Mesenchymal stem cell (in vitro differentiated cells and primary cell): ENCODE data around the gene DYNC2I2.
A peak's percentile ranks its signal among the peaks of the same experiment; 100 is the strongest.
"Not testable (repeated sequence)": the region's sequence is repeated elsewhere in the genome, so short reads cannot be mapped to it uniquely, and the experiment has no call there.

ENCODE experiments used
- DNase-seq: peaks from one replicate; pipeline ENCODE4 v3.0.0-alpha.2; 2013
- H2AFZ ChIP-seq: one replicate; pipeline ENCODE4 v1.6.1; 2013; ENCODE audit warnings: low read depth, mild to moderate bottlenecking, control low read depth, inconsistent platforms, low read length, moderate library complexity
- H2AK5ac ChIP-seq: 2 replicates; pipeline ENCODE4 v1.6.1; 2013; ENCODE audit warnings: low read length, moderate library complexity, mild to moderate bottlenecking, inconsistent platforms; ENCODE audit not compliant: severe bottlenecking
- H2BK120ac ChIP-seq: one replicate; pipeline ENCODE4 v1.6.1; 2013; ENCODE audit warnings: low read depth, mild to moderate bottlenecking, inconsistent platforms, low read length, moderate library complexity
- H2BK12ac ChIP-seq, 2 experiments: one replicate each; pipeline ENCODE4 v1.6.1; 2013; ENCODE audit warnings: inconsistent platforms in 2 of 2, low read length in 2 of 2, mild to moderate bottlenecking in 2 of 2, moderate library complexity in 2 of 2, control low read depth in 1 of 2
- H2BK15ac ChIP-seq: one replicate; pipeline ENCODE4 v1.6.1; 2013; ENCODE audit warnings: mild to moderate bottlenecking, low read depth, inconsistent platforms; ENCODE audit not compliant: poor library complexity, severe bottlenecking
- H2BK5ac ChIP-seq: 2 replicates; pipeline ENCODE4 v1.6.1; 2013; ENCODE audit warnings: low read depth, mild to moderate bottlenecking, low read length, control low read depth, inconsistent platforms; ENCODE audit not compliant: poor library complexity, severe bottlenecking
- H3K14ac ChIP-seq, 2 experiments: one replicate each; pipeline ENCODE4 v1.6.1; 2013; ENCODE audit warnings: inconsistent platforms in 2 of 2, low read length in 2 of 2, control low read depth in 1 of 2, mild to moderate bottlenecking in 1 of 2, moderate library complexity in 1 of 2
- H3K18ac ChIP-seq, 2 experiments: one replicate each; pipeline ENCODE4 v1.6.1; 2013; ENCODE audit warnings: inconsistent platforms in 2 of 2, low read length in 2 of 2, control low read depth in 1 of 2, low read depth in 1 of 2, mild to moderate bottlenecking in 1 of 2
- H3K23ac ChIP-seq, 2 experiments: one replicate each; pipeline ENCODE4 v1.6.1; 2013; ENCODE audit warnings: inconsistent platforms in 2 of 2, low read length in 2 of 2, mild to moderate bottlenecking in 2 of 2, moderate library complexity in 2 of 2, control low read depth in 1 of 2
- H3K27ac ChIP-seq: 2 replicates; pipeline ENCODE4 v1.5.1; 2013; ENCODE audit warnings: mild to moderate bottlenecking, moderate library complexity, low read length, control low read depth, inconsistent platforms; ENCODE audit not compliant: poor library complexity, severe bottlenecking
- H3K27me3 ChIP-seq, 2 experiments: 2 replicates each; pipeline versions ENCODE4 v1.6.1 to v1.7.0; 2013; ENCODE audit warnings: low read length in 2 of 2, mild to moderate bottlenecking in 2 of 2, moderate library complexity in 2 of 2, control low read depth in 1 of 2, inconsistent platforms in 1 of 2; ENCODE audit not compliant: control insufficient read depth in 1 of 2, insufficient read depth in 1 of 2
- H3K36me3 ChIP-seq, 2 experiments: 2 replicates each; pipeline versions ENCODE4 v1.6.1 to v1.7.0; 2013; ENCODE audit warnings: low read length in 2 of 2, control low read depth in 1 of 2, inconsistent platforms in 1 of 2, low read depth in 1 of 2, mild to moderate bottlenecking in 1 of 2; ENCODE audit not compliant: insufficient read depth in 2 of 2, control insufficient read depth in 1 of 2
- H3K4ac ChIP-seq, 2 experiments: one replicate each; pipeline ENCODE4 v1.6.1; 2013; ENCODE audit warnings: inconsistent platforms in 2 of 2, low read length in 2 of 2, mild to moderate bottlenecking in 2 of 2, moderate library complexity in 2 of 2, control low read depth in 1 of 2, low read depth in 1 of 2
- H3K4me1 ChIP-seq: 2 replicates; pipeline ENCODE4 v1.6.1; 2013; ENCODE audit warnings: low read depth, low read length, control low read depth; ENCODE audit not compliant: control insufficient read depth, insufficient read depth
- H3K4me2 ChIP-seq: 2 replicates; pipeline ENCODE4 v1.6.1; 2013; ENCODE audit warnings: low read length, mild to moderate bottlenecking, inconsistent platforms; ENCODE audit not compliant: poor library complexity, severe bottlenecking
- H3K4me3 ChIP-seq, 2 experiments: 2 replicates each; pipeline versions ENCODE4 v1.5.1 to v1.7.0; 2013; ENCODE audit warnings: low read length in 2 of 2, mild to moderate bottlenecking in 2 of 2, control low read depth in 1 of 2, low read depth in 1 of 2; ENCODE audit not compliant: insufficient read depth in 1 of 2
- H3K79me1 ChIP-seq: replicated peaks from 2 replicates; pipeline ENCODE4 v1.6.1; 2013; ENCODE audit warnings: mild to moderate bottlenecking, control low read depth, low read length, inconsistent platforms; ENCODE audit not compliant: poor library complexity, severe bottlenecking
- H3K9ac ChIP-seq: 2 replicates; pipeline ENCODE4 v1.7.0; 2013; ENCODE audit warnings: mild to moderate bottlenecking, low read length, moderate library complexity
- H3K9me3 ChIP-seq: 2 replicates; pipeline ENCODE4 v1.7.0; 2013; ENCODE audit warnings: mild to moderate bottlenecking, low read length; ENCODE audit not compliant: control insufficient read depth
- H4K8ac ChIP-seq: one replicate; pipeline ENCODE4 v1.6.1; 2013; ENCODE audit warnings: inconsistent platforms, mild to moderate bottlenecking, low read length, moderate library complexity
- H4K91ac ChIP-seq: one replicate; pipeline ENCODE4 v1.6.1; 2013; ENCODE audit warnings: mild to moderate bottlenecking, low read length, inconsistent platforms
- WGBS: methylation state at CpG from one replicate; pipeline ENCODE4 v1.1.7; 2013; ENCODE audit warnings: mixed read lengths; 5-methylcytosine and 5-hydroxymethylcytosine counted together

Gene DYNC2I2

GRCh38 chr9:128648206-128648605, 8.4 kb downstream of the DYNC2I2 start:
- not testable (repeated sequence) for H2BK12ac ChIP-seq, H2BK15ac ChIP-seq, H3K9ac ChIP-seq, H3K9me3 ChIP-seq, H3K27ac ChIP-seq, H3K14ac ChIP-seq, H4K8ac ChIP-seq, H4K91ac ChIP-seq, H3K4me3 ChIP-seq, H3K36me3 ChIP-seq, H2AK5ac ChIP-seq, H3K23ac ChIP-seq, H2BK120ac ChIP-seq, H3K4me2 ChIP-seq, H3K18ac ChIP-seq, H2AFZ ChIP-seq, H3K4ac ChIP-seq, H2BK5ac ChIP-seq, H3K27me3 ChIP-seq
- H3K79me1 ChIP-seq = peaks cover 31% of the 10 kb centered on the region
- H3K4me1 ChIP-seq = peaks cover 18% of the 10 kb centered on the region
- DNase-seq = peak; percentile 53
- WGBS = 96% methylated on average over 8 of the region's 9 CpGs

GRCh38 chr9:128643519-128644300, 12.9 kb downstream of the DYNC2I2 start:
- Histone ChIP-seq H3K27me3 (no peaks in the 10 kb centered on the region), H2BK12ac (peak overlapping the region; percentile 61 to 66), H3K23ac (peak overlapping the region in 1 of 2 experiments; percentile 73), H3K36me3 (peaks cover 8 to 24% of the 10 kb centered on the region in 2 experiments), H2AK5ac (peak overlapping the region; percentile 26), H3K4ac (peak overlapping the region in 1 of 2 experiments; percentile 24), H3K4me1 (peaks cover 17% of the 10 kb centered on the region), H3K14ac (no peak overlapping the region), H3K27ac (no peak overlapping the region), H4K91ac (peak overlapping the region; percentile 31), H4K8ac (peak overlapping the region; percentile 68), H3K79me1 (peaks cover 40% of the 10 kb centered on the region), H2AFZ (no peak overlapping the region), H3K4me3 (no peak overlapping the region), H3K4me2 (no peak overlapping the region), H2BK15ac (no peak overlapping the region), H3K9ac (no peak overlapping the region), H3K18ac (peak overlapping the region; percentile 16 to 57), H2BK5ac (no peak overlapping the region), H3K9me3 (no peaks in the 10 kb centered on the region), H2BK120ac (no peak overlapping the region)
- no peak for DNase-seq
- WGBS = 79% methylated on average over 12 of the region's 12 CpGs

- no peak overlapping the region for H2BK120ac ChIP-seq
- H2BK12ac ChIP-seq = no peak overlapping the region
- no peak overlapping the region for H3K14ac ChIP-seq
- no peaks in the 10 kb centered on the region for H3K9me3 ChIP-seq
- no peak overlapping the region for H2BK15ac ChIP-seq
- no peak overlapping the region for H2BK5ac ChIP-seq
- H3K36me3 ChIP-seq = peaks cover 11 to 29% of the 10 kb centered on the region in 2 experiments
- H4K8ac ChIP-seq = peak overlapping the region; percentile 23
- no peak overlapping the region for H3K18ac ChIP-seq
- no peak overlapping the region for H3K23ac ChIP-seq
- no peak overlapping the region for H3K27ac ChIP-seq
- 97% methylated on average over 10 of the region's 12 CpGs for WGBS
- peaks cover 15% of the 10 kb centered on the region for H3K4me1 ChIP-seq
- H4K91ac ChIP-seq = peak overlapping the region; percentile 36
- no peak overlapping the region for H3K4me3 ChIP-seq
- peaks cover 36% of the 10 kb centered on the region for H3K79me1 ChIP-seq
- no peaks in the 10 kb centered on the region for H3K27me3 ChIP-seq
- no peak for DNase-seq
- H2AFZ ChIP-seq = no peak overlapping the region
- no peak overlapping the region for H3K9ac ChIP-seq
- no peak overlapping the region for H2AK5ac ChIP-seq
- no peak overlapping the region for H3K4me2 ChIP-seq
- H3K4ac ChIP-seq = no peak overlapping the region
These were observed 13.9 kb downstream of the DYNC2I2 start for GRCh38 chr9:128642675-128643245.

GRCh38 chr9:128640603-128641002, 16.0 kb downstream of the DYNC2I2 start:
- no peaks in the 10 kb centered on the region for H3K9me3 ChIP-seq
- H4K8ac ChIP-seq = no peak overlapping the region
- no peak overlapping the region for H2BK15ac ChIP-seq
- no peak overlapping the region for H3K4me3 ChIP-seq
- H3K27ac ChIP-seq = no peak overlapping the region
- 96% methylated on average over 18 of the region's 18 CpGs for WGBS
- H3K27me3 ChIP-seq = no peaks in the 10 kb centered on the region
- H2BK5ac ChIP-seq = no peak overlapping the region
- H3K9ac ChIP-seq = no peak overlapping the region
- H3K18ac ChIP-seq = no peak overlapping the region
- no peak overlapping the region for H2BK12ac ChIP-seq
- no peak overlapping the region for H2BK120ac ChIP-seq
- no peak overlapping the region for H3K23ac ChIP-seq
- H2AFZ ChIP-seq = peak overlapping the region; percentile 5
- peaks cover 33% of the 10 kb centered on the region for H3K79me1 ChIP-seq
- H3K36me3 ChIP-seq = peaks cover 11 to 43% of the 10 kb centered on the region in 2 experiments
- H3K4me2 ChIP-seq = no peak overlapping the region
- H2AK5ac ChIP-seq = no peak overlapping the region
- no peak overlapping the region for H4K91ac ChIP-seq
- peaks cover 34% of the 10 kb centered on the region for H3K4me1 ChIP-seq
- no peak overlapping the region for H3K4ac ChIP-seq
- no peak overlapping the region for H3K14ac ChIP-seq
- no peak for DNase-seq
